HepG2 (cell line): ENCODE measurements around the gene MISP3. TPM values are rescaled to one million over a fixed set of nuclear protein-coding genes. Genes with fewer than 3 reads are reported as not detected.

Experiments used
- DR1 ChIP-seq: sonication (generic); formaldehyde crosslinking; IDR thresholded peaks from 2 replicates; pipeline ENCODE4 v1.8.0; 2021; ENCODE audit warnings: mild to moderate bottlenecking, missing genetic modification reagents, inconsistent platforms
- GMEB2 ChIP-seq: IDR thresholded peaks from 2 replicates; pipeline ENCODE4 v1.6.1; 2016; ENCODE audit warnings: missing biosample characterization, missing genetic modification reagents, low read depth
- GZF1 ChIP-seq: sonication (generic); formaldehyde crosslinking; IDR thresholded peaks from 2 replicates; pipeline ENCODE4 v1.5.1; 2020; ENCODE audit warnings: mild to moderate bottlenecking, missing genetic modification reagents
- HMG20A ChIP-seq: IDR thresholded peaks from 2 replicates; pipeline ENCODE4 v1.6.1; 2016; ENCODE audit warnings: borderline replicate concordance
- MTA3 ChIP-seq: sonication (generic); formaldehyde crosslinking; IDR thresholded peaks from 2 replicates; pipeline ENCODE4 v1.4.0; 2020; ENCODE audit warnings: missing genetic modification reagents
- PITX1 ChIP-seq: sonication (generic); formaldehyde crosslinking; IDR thresholded peaks from 2 replicates; pipeline ENCODE4 v1.5.1; 2020; ENCODE audit warnings: mild to moderate bottlenecking, missing genetic modification reagents
- SNAPC4 ChIP-seq: sonication (generic); formaldehyde crosslinking; IDR thresholded peaks from 2 replicates; pipeline ENCODE4 v1.4.0; 2020; ENCODE audit warnings: mild to moderate bottlenecking, missing genetic modification reagents
- TFDP1 ChIP-seq: IDR thresholded peaks from 2 replicates; pipeline ENCODE4 v1.6.1; 2016; ENCODE audit warnings: missing compliant biosample characterization, missing genetic modification reagents, borderline replicate concordance
- XRCC5 ChIP-seq: fragments of 200-400 bp; formaldehyde crosslinking; optimal IDR thresholded peaks from 2 replicates; pipeline ENCODE3; 2017; ENCODE audit warnings: mild to moderate bottlenecking, low read length
- ZBTB25 ChIP-seq: IDR thresholded peaks from 2 replicates; pipeline ENCODE4 v1.6.1; 2018; ENCODE audit warnings: missing genetic modification reagents
- ZBTB34 ChIP-seq: sonication (generic); formaldehyde crosslinking; IDR thresholded peaks from 2 replicates; pipeline ENCODE4 v1.8.0; 2022; ENCODE audit warnings: mild to moderate bottlenecking, missing genetic modification reagents
- ZNF354B ChIP-seq: sonication (generic); formaldehyde crosslinking; IDR thresholded peaks from 2 replicates; pipeline ENCODE4 v1.8.0; 2022; ENCODE audit warnings: mild to moderate bottlenecking, missing genetic modification reagents
- ZNF891 ChIP-seq: sonication (generic); formaldehyde crosslinking; IDR thresholded peaks from 2 replicates; pipeline ENCODE4 v1.5.0; 2020; ENCODE audit warnings: mild to moderate bottlenecking, missing genetic modification reagents
- polyA plus RNA-seq, 8 experiments: library from polyadenylated mRNA; depleted of rRNA in 3 of 8; stranded (reverse) in 7 of 8; unstranded in 1 of 8; fragments of >200 nt; fragmentation: Illumina TruSeq in 4 of 8; extraction: Trizol in 4 of 8; gene quantifications; 2 replicates each; pipeline versions ENCODE4 v1.2.1 to v1.2.3, GENCODE V29; 2011 to 2016; ENCODE audit warnings: low read depth in 4 of 8, missing spikeins in 1 of 8, mixed read lengths in 1 of 8; ENCODE audit not compliant: insufficient read depth in 1 of 8
- total RNA-seq, 5 experiments: library from RNA; depleted of rRNA; stranded (reverse); fragments of >200 nt; fragmentation: Illumina TruSeq; extraction: Trizol; gene quantifications; 2 replicates each; pipeline ENCODE4 v1.2.3, GENCODE V29; 2016; ENCODE audit warnings: low read depth in 1 of 5

Gene MISP3
- total and polyA plus RNA-seq, 2 of the 13 experiments (the other 11 are each of a cell fraction or from before 2014, with no cell fraction given) = 2.5 to 5.4 TPM

GRCh38 chr19:14080887-14081796 is 8.6 kb downstream of the MISP3 start (continued):
- TF ChIP-seq ZBTB25 (CRISPR knock-in tag) = peak; percentile 96
- TF ChIP-seq GMEB2 = peak; percentile 64; the same call in 1 of the 2 replicates
- 0 out of 2 replicates have a peak, but pooled peaks have one; percentile 39 for TF ChIP-seq DR1 (CRISPR knock-in tag)
- TF ChIP-seq PITX1 (CRISPR knock-in tag) = no peak
- no peak for TF ChIP-seq HMG20A (CRISPR knock-in tag)
- peak; percentile 49; the same call in 1 of the 2 replicates for TF ChIP-seq ZNF891 (CRISPR knock-in tag)
- no peak for TF ChIP-seq SNAPC4 (CRISPR knock-in tag)
- no peak for TF ChIP-seq ZBTB34 (CRISPR knock-in tag)
- no peak for TF ChIP-seq TFDP1 (CRISPR knock-in tag)
- TF ChIP-seq XRCC5 = no peak
- no peak for TF ChIP-seq MTA3 (CRISPR knock-in tag)
- no peak for TF ChIP-seq GZF1 (CRISPR knock-in tag)
- TF ChIP-seq ZNF354B (CRISPR knock-in tag) = no peak
